ENCODE data around the gene PSD2.

Gene PSD2

GRCh38 chr5:139811274-139811607 lies 15.6 kb downstream of the PSD2 start:
- no peak for DNase-seq (ENCODE audit: low read depth in 2 of 2)

GRCh38 chr5:139812323-139812722 lies 16.7 kb downstream of the PSD2 start:
- DNase-seq (ENCODE audit: low read depth in 2 of 2), result no peak

- no peak for DNase-seq (ENCODE audit: low read depth in 2 of 2)
Observed at GRCh38 chr5:139812836-139813805, 17.5 kb downstream of the PSD2 start.

- DNase-seq (ENCODE audit: low read depth in 2 of 2), result no peak
Observed at GRCh38 chr5:139814191-139814601, 18.6 kb downstream of the PSD2 start.

- no peak for DNase-seq (ENCODE audit: low read depth in 2 of 2)
Observed at GRCh38 chr5:139814704-139815280, 19.2 kb downstream of the PSD2 start.

GRCh38 chr5:139816566-139816965 lies 21.0 kb downstream of the PSD2 start:
- no peak for DNase-seq (ENCODE audit: low read depth in 2 of 2)

- DNase-seq (ENCODE audit: low read depth in 2 of 2), result no peak
Observed at GRCh38 chr5:139817362-139817761, 21.8 kb downstream of the PSD2 start.

- no peak for DNase-seq (ENCODE audit: low read depth in 2 of 2)
Observed at GRCh38 chr5:139817970-139818369, 22.4 kb downstream of the PSD2 start.

- DNase-seq (ENCODE audit: low read depth in 2 of 2), result no peak
Observed at GRCh38 chr5:139820130-139820529, 24.5 kb downstream of the PSD2 start.

GRCh38 chr5:139820606-139821005 lies 25.0 kb downstream of the PSD2 start:
- no peak for DNase-seq (ENCODE audit: low read depth in 2 of 2)

- DNase-seq (ENCODE audit: low read depth in 2 of 2), result no peak
Observed at GRCh38 chr5:139821806-139822552, 26.4 kb downstream of the PSD2 start.

- no peak for DNase-seq (ENCODE audit: low read depth in 2 of 2)
Observed at GRCh38 chr5:139822553-139823425, 27.2 kb downstream of the PSD2 start.

- DNase-seq (ENCODE audit: low read depth in 2 of 2), result no peak
Observed at GRCh38 chr5:139823757-139824355, 28.2 kb downstream of the PSD2 start.

GRCh38 chr5:139825690-139826089 lies 30.1 kb downstream of the PSD2 start:
- no peak for DNase-seq (ENCODE audit: low read depth in 2 of 2)

- DNase-seq (ENCODE audit: low read depth in 2 of 2), result no peak
Observed at GRCh38 chr5:139828207-139828895, 32.7 kb downstream of the PSD2 start.

- DNase-seq (ENCODE audit: low read depth in 2 of 2), result no peak
Observed at GRCh38 chr5:139829471-139829870, 33.9 kb downstream of the PSD2 start.

GRCh38 chr5:139831624-139832023 lies 36.0 kb downstream of the PSD2 start:
- DNase-seq (ENCODE audit: low read depth in 2 of 2), result no peak

GRCh38 chr5:139833525-139833924 lies 37.9 kb downstream of the PSD2 start:
- DNase-seq (ENCODE audit: low read depth in 2 of 2), result no peak

- no peak for DNase-seq (ENCODE audit: low read depth in 2 of 2)
Observed at GRCh38 chr5:139835656-139836055, 40.0 kb downstream of the PSD2 start.

- DNase-seq (ENCODE audit: low read depth in 2 of 2), result no peak
Observed at GRCh38 chr5:139836469-139837208, 41.0 kb downstream of the PSD2 start.
